Body of pancreas (tissue), 4 donors: ENCODE measurements around the gene MEIOSIN. TPM values are rescaled to one million over a fixed set of nuclear protein-coding genes. Genes with fewer than 3 reads are reported as not detected.
A peak's percentile ranks its signal among the peaks of the same experiment; 100 is the strongest.

Source experiments
- ATAC-seq: fragments of 150-250 bp; one replicate; pipeline ENCODE4 v1.9.1; 2016
- DNase-seq, 4 donors: peaks; one replicate each; pipeline ENCODE4 v3.0.0-alpha.2; 2019
- H3K27ac ChIP-seq, 4 donors: fragments of 200-600 bp; sonication (generic); 1 replicate in 3 of 4; 2 replicates in 1 of 4; pipeline versions ENCODE4 v1.5.1 to v1.6.1; 2016 to 2019; ENCODE audit warnings: mild to moderate bottlenecking in 1 of 4, mixed read lengths in 1 of 4, moderate library complexity in 1 of 4
- H3K27me3 ChIP-seq, 2 donors: fragments of 200-600 bp; sonication (generic); one replicate each; pipeline ENCODE4 v1.6.0; 2016; ENCODE audit warnings: mild to moderate bottlenecking in 1 of 2
- H3K36me3 ChIP-seq, 2 donors: fragments of 200-600 bp; sonication (generic); replicated peaks in 1 of 2; 2 replicates each; pipeline ENCODE4 v1.5.1; 2016; ENCODE audit warnings: low read depth in 2 of 2; ENCODE audit not compliant: insufficient read depth in 1 of 2
- H3K4me1 ChIP-seq: fragments of 200-600 bp; sonication (generic); one replicate; pipeline ENCODE4 v1.6.0; 2016
- H3K4me3 ChIP-seq, 2 donors: fragments of 200-600 bp; sonication (generic); 1 replicate in 1 of 2; 2 replicates in 1 of 2; pipeline ENCODE4 v1.5.1; 2016 to 2019
- H3K9me3 ChIP-seq, 3 donors: fragments of 200-600 bp; sonication (generic); 1 replicate in 2 of 3; 2 replicates in 1 of 3; pipeline ENCODE4 v1.5.1; 2016
- POLR2A ChIP-seq, 3 donors: fragments of 450-650 bp; IDR thresholded peaks; one replicate each; pipeline ENCODE4 v1.6.1; 2016; ENCODE audit warnings: antibody characterized with exemption in 3 of 3, mild to moderate bottlenecking in 2 of 3
- WGBS, 2 donors: methylation state at CpG; one replicate each; pipeline ENCODE4 v1.1.5; 2017; 5-methylcytosine and 5-hydroxymethylcytosine counted together
- intact Hi-C: fragments of 100-400 bp; cut with DNase I; formaldehyde crosslinking; loops from one replicate; pipeline ENCODE4 v1.15.1; 2023
- total RNA-seq, 2 donors: library from RNA; depleted of rRNA; stranded (reverse); fragments of >200 nt; gene quantifications; one replicate each; pipeline ENCODE4 v1.1.0, GENCODE V29; 2016
- TF ChIP-seq, protein P1 (sequence below), 7 experiments: fragments of 450-650 bp in 4 of 7; fragments of 200-600 bp in 3 of 7; sonication (generic) in 3 of 7; IDR thresholded peaks; one replicate each; pipeline ENCODE4 v1.5.1; 2016 to 2019; ENCODE audit warnings: antibody characterized with exemption in 7 of 7

Gene MEIOSIN
- total RNA-seq, 2 donors from 2014 or later = not detected

DNA sequence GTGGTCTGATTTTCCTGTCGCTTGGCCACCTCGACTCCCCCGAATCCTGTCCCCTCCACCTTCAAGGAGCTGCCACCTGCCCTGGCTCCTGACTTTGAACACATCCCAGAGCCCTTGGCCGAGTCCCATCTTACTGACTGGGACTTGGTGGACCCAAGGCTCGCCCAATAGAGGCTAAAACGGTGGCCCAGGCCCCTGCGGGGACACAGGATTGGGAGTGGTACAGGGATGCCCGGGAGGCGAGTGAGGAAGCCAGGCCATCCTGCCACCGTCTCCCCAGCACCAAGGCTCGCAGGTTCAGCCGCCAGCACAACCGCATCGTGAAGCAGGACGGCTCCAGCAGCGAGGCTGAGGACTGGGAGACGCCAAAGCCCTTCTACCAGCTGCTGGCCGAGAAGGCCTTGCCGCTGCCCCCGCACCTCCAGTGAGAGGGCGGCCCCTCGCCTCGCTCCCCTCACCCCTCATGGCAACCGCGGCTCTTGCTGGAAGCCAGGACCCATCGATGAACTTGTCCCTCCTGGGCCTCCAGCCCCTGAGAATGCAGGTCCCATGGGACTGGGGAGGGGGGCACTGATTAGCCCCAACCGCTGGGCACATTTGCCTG is 30.6 kb downstream of the MEIOSIN start:
- intact Hi-C loops = no loop called here
- no peak for DNase-seq
- 59 to 75% methylated on average over 20 of the region's 27 CpGs for WGBS, 2 donors
- peaks cover 32% of the 10 kb centered on the region for H3K4me1 ChIP-seq
- H3K4me3 ChIP-seq = no peak overlapping the region
- H3K36me3 ChIP-seq = no peaks in the 10 kb centered on the region
- no peaks in the 10 kb centered on the region for H3K9me3 ChIP-seq
- no peak for TF ChIP-seq POLR2A (IDR thresholded peaks at IDR 0.05)
- TF ChIP-seq, protein P1, sequence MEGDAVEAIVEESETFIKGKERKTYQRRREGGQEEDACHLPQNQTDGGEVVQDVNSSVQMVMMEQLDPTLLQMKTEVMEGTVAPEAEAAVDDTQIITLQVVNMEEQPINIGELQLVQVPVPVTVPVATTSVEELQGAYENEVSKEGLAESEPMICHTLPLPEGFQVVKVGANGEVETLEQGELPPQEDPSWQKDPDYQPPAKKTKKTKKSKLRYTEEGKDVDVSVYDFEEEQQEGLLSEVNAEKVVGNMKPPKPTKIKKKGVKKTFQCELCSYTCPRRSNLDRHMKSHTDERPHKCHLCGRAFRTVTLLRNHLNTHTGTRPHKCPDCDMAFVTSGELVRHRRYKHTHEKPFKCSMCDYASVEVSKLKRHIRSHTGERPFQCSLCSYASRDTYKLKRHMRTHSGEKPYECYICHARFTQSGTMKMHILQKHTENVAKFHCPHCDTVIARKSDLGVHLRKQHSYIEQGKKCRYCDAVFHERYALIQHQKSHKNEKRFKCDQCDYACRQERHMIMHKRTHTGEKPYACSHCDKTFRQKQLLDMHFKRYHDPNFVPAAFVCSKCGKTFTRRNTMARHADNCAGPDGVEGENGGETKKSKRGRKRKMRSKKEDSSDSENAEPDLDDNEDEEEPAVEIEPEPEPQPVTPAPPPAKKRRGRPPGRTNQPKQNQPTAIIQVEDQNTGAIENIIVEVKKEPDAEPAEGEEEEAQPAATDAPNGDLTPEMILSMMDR (IDR thresholded peaks at IDR 0.05) = no peak
- no peak overlapping the region for H3K27ac ChIP-seq
- H3K27me3 ChIP-seq = no peaks in the 10 kb centered on the region
- no peak for ATAC-seq

DNA sequence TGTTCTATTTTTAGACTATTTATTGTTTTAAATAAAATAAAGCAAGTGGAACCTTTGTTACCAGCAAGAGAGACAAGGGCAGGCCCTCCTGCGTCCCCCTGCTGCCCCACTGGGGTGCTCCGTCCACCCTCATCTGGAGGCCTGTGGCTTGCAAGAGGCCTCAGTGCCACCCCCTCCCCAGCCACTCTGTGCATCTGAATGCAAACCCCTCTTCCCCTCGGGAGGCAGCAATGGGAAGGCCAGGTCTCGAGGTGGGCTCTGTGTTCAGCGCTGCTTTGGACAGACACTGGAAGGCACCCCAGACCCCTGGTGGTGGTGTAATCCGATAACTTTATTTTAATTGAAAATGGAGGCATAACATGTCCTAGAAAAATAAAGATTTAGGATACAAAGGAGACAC is 31.2 kb downstream of the MEIOSIN start:
- 61 to 68% methylated on average over 6 of the region's 6 CpGs for WGBS, 2 donors
- H3K4me3 ChIP-seq = no peak overlapping the region
- H3K4me1 ChIP-seq = peaks cover 33% of the 10 kb centered on the region
- no peak for DNase-seq
- H3K9me3 ChIP-seq = no peaks in the 10 kb centered on the region
- ATAC-seq = no peak
- no peak for TF ChIP-seq POLR2A (IDR thresholded peaks at IDR 0.05)
- TF ChIP-seq, protein P1 (IDR thresholded peaks at IDR 0.05) = no peak
- no peaks in the 10 kb centered on the region for H3K36me3 ChIP-seq
- H3K27ac ChIP-seq = no peak overlapping the region
- no peaks in the 10 kb centered on the region for H3K27me3 ChIP-seq
- intact Hi-C loops = no loop called here

DNA sequence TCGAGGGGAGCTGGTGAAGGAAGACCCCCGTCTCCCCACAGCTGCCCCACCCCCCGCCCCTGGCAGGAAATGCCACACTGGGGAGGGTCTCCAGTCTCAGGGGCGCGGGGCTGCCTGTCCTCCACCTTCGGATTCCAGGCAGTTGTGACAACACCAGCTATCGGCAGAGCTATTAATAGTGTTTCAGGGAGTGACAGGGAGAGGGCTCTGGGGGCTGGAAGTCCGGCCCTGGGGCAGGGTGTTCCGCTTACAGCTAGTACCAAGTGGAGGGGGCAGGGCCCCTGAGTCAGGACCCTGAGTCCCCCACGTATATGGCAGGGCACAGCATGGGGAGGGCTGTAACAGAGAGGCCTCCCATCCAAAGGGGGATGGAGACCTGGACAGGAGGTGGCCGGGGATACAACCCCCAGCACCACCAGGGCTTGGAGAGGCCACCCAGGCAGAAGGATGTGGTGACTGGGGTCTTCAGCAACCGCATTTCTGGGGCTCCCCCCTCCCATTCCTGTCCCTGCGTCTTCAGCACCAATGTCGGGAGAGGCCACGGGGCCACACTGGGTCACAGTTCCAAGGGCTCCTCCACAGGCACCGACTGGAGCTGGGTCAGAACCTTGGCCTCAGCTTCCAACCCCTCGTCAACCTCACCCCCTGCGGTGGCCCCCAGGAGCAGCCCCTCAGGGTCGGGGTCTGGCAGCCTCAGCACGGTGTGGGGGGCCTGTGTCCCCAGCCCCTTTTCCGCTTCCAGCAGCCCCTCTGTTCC is 31.9 kb downstream of the MEIOSIN start:
- Histone ChIP-seq H3K4me1 (peaks cover 40% of the 10 kb centered on the region), H3K4me3 (no peak overlapping the region), H3K36me3 (no peaks in the 10 kb centered on the region), H3K9me3 (no peaks in the 10 kb centered on the region), H3K27ac (peak overlapping the region; percentile 93 to 98 (median 98)), H3K27me3 (no peaks in the 10 kb centered on the region)
- no peak for TF ChIP-seq POLR2A (IDR thresholded peaks at IDR 0.05)
- TF ChIP-seq, protein P1 (IDR thresholded peaks at IDR 0.05) = no peak
- intact Hi-C loops = no loop called here
- DNase-seq (no peak), ATAC-seq (no peak)
- WGBS, 2 donors = 48 to 49% methylated on average over 5 to 21 of the region's 21 CpGs

DNA sequence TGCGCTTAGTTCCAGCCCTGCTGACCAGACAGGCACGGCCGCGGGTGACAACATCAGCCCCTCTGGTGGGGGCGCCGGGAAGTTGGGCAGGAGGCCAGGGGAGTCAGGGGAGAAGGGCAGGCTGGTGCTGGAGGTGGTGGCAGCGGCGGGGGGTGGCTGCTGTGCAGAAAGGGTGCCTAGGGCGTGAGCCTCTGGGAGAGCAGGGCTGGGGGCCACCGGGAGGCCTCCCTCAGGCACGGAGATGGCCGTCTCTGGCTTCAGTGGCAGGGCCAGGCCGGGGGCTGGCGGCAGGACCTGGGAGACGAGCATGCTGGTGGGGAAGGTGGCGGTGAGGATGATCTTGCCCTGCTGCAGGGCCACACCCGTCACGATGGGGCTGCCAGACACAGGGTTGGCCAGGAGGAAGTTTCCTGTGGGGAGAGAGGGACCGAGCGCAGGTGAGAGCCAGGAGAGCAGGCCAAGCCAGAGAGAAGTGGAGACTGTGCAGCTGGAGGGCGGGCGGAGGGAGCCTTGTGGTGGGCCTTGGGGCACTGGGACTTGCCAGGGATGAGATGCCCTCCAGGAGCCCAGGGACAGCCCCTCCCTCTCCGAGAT is 32.6 kb downstream of the MEIOSIN start:
- no peak for TF ChIP-seq POLR2A (IDR thresholded peaks at IDR 0.05)
- TF ChIP-seq, protein P1 (IDR thresholded peaks at IDR 0.05) = no peak
- intact Hi-C loops = no loop called here
- 55% methylated on average over 17 to 23 of the region's 23 CpGs for WGBS, 2 donors
- peaks cover 47% of the 10 kb centered on the region for H3K4me1 ChIP-seq
- H3K36me3 ChIP-seq = no peaks in the 10 kb centered on the region
- no peaks in the 10 kb centered on the region for H3K9me3 ChIP-seq
- DNase-seq = peak in 1 of 4 donors; percentile 56
- ATAC-seq = no peak
- no peaks in the 10 kb centered on the region for H3K27me3 ChIP-seq
- H3K4me3 ChIP-seq = no peak overlapping the region
- H3K27ac ChIP-seq = peak overlapping the region; percentile 93 to 98 (median 98)
